Spleen (tissue), 7 donors: Measurements from ENCODE around the gene HLA-F.

Experiments used
- CTCF ChIP-seq, 11 experiments: fragments of 200-600 bp in 7 of 11; fragments of 450-650 bp in 4 of 11; sonication (generic) in 4 of 11; IDR thresholded peaks in 8 of 11; conservative IDR thresholded peaks in 3 of 11; 1 replicate in 7 of 11; 2 replicates in 4 of 11; pipeline versions ENCODE4 v1.4.0 to v1.8.0; 2016 to 2021; ENCODE audit warnings: antibody characterized with exemption in 11 of 11, inconsistent platforms in 4 of 11, mild to moderate bottlenecking in 1 of 11
- POLR2A ChIP-seq, 3 donors: fragments of 450-650 bp; IDR thresholded peaks; one replicate each; pipeline ENCODE4 v1.5.1; 2017; ENCODE audit warnings: antibody characterized with exemption in 3 of 3, mild to moderate bottlenecking in 1 of 3
- POLR2AphosphoS5 ChIP-seq, 3 donors: sonication (generic); formaldehyde crosslinking; IDR thresholded peaks; one replicate each; pipeline ENCODE4 v1.5.1; 2017; ENCODE audit warnings: antibody characterized with exemption in 3 of 3
- donor health status: DM: no; HTN: no; CAD: no; lungs with moderate emphysema.
- donor health status: DM: no; HTN: no; CAD: no.
- donor health status: DM: no; HTN: no; CAD: no.

- no peak for TF ChIP-seq CTCF (IDR thresholded peaks at IDR 0.05 in 8 of 11, conservative IDR thresholded peaks at IDR 0.05 in 3 of 11)
- TF ChIP-seq POLR2AphosphoS5 (IDR thresholded peaks at IDR 0.05), result no peak
- no peak for TF ChIP-seq POLR2A (IDR thresholded peaks at IDR 0.05)
These were observed 38.8 kb downstream of the HLA-F start for GRCh38 chr6:29762051-29762450.
